Measurements from ENCODE around the gene ERAS. TPM values are rescaled to one million over a fixed set of nuclear protein-coding genes. Genes with fewer than 3 reads are reported as not detected.

ERAS gene
- total RNA-seq, 1 experiment from 2014 or later = not detected

DNA sequence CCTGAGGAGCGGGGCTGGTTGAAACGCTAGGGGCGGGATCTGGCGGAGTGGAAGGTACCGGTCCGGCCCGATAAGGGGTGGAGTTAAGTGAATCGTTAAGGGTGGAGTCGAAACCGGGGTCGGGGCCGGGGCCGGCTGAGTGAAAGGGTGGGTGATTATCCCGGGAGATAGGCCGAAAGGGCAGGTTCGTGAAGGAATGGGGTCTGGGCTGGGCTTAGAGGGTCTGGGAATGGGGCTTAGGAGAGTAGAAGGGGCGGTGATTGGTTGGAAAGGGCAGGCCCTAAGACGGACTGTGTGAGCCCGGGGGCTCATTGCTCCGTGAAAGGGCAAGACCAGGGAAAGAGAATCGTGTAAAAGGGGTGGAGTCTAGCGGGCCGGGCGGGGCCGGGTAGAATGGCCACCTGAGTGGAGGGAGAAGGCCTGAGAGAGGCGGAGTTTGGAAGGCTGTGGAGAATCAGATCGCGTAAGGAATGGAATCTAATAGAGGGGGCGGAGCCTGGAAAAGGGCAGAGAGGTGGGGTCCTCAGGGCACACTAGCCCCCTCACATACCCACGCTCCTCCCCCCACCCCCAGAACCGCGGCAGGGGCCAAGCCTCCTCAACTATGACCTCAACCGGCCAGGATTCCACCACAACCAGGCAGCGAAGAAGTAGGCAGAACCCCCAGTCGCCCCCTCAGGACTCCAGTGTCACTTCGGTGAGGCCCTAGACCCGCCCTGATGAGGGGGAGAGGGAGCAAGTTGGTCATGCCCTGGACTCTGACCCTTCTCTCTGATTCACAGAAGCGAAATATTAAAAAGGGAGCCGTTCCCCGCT, 24.0 kb upstream of the ERAS start:
- ChIA-PET RAD21 (ENCODE audit: low non-redundant PET in 1 of 2, low total read pairs in 2 of 2, uncharacterized antibody in 2 of 2, unreplicated experiment in 2 of 2) (no interaction called here), CTCF (no interaction called here), POLR2A (interaction anchor here (0.6 to 2.2 kb wide), 5 partner anchors 65 to 434 kb away, joined by 3 to 7 read pairs (median 4); partner anchors contain the start of genes GRIPAP1, PQBP1, SUV39H1 and TIMM17B)
- Histone ChIP-seq H3K4me1 (ENCODE audit: control insufficient read depth in 1 of 2, insufficient read depth in 2 of 2, low read length in 2 of 2) (peaks cover 9 to 14% of the 10 kb centered on the region in 2 experiments; a peak in 2 of 4 replicates), H3K4me3 (replicated peaks in 1 of 2; ENCODE audit: low read depth in 1 of 2, low read length in 2 of 2) (peak overlapping the region; percentile 68 to 71), H3K27ac (ENCODE audit: low read depth, low read length) (peak overlapping the region; percentile 80), H3K9me2 (ENCODE audit: insufficient read depth) (no peaks in the 10 kb centered on the region), H3K4me2 (ENCODE audit: low read length) (peak overlapping the region; percentile 82), H3K79me2 (ENCODE audit: insufficient read depth, low read length) (peaks cover 2% of the 10 kb centered on the region; the same call in 1 of the 2 replicates), H2AFZ (ENCODE audit: low read depth, low read length, poor library complexity, severe bottlenecking) (no peak overlapping the region), H3K27me3 (ENCODE audit: insufficient read depth, low read length) (no peaks in the 10 kb centered on the region), H3K9ac (ENCODE audit: low read length) (peak overlapping the region; percentile 83), H3K9me3 (ENCODE audit: control insufficient read depth in 1 of 2, insufficient read depth in 1 of 2, low read depth in 1 of 2, low read length in 2 of 2) (no peaks in the 10 kb centered on the region), H3K36me3 (ENCODE audit: control insufficient read depth in 1 of 2, insufficient read depth in 2 of 2, low read length in 2 of 2) (no peaks in the 10 kb centered on the region; a peak in 2 of 4 replicates), H4K20me1 (ENCODE audit: insufficient read depth) (no peaks in the 10 kb centered on the region)
- intact Hi-C loops (cut with micrococcal nuclease) = loop anchor here (10.0 kb wide), 1 partner anchor 93 kb away; the partner anchor contains the start of genes PQBP1 and TIMM17B
- TF ChIP-seq POLR2AphosphoS5 (IDR thresholded peaks at IDR 0.05; ENCODE audit: low read depth, low read length) (peak; percentile 77; the same call in 1 of the 2 replicates), TCF7L2 (IDR thresholded peaks at IDR 0.05; ENCODE audit: borderline replicate concordance, extremely low read depth, insufficient read depth, insufficient read length) (no peak), POLR2A (IDR thresholded peaks at IDR 0.05; ENCODE audit: borderline replicate concordance, extremely low read depth, insufficient read depth, insufficient read length) (peak; percentile 47)
- DNase-seq (ENCODE audit: low read depth, low spot score) (peak; percentile 57), ATAC-seq (peak; percentile 72)
- BruUV-seq (replicated peaks) = TSS peak; percentile 68

DNA sequence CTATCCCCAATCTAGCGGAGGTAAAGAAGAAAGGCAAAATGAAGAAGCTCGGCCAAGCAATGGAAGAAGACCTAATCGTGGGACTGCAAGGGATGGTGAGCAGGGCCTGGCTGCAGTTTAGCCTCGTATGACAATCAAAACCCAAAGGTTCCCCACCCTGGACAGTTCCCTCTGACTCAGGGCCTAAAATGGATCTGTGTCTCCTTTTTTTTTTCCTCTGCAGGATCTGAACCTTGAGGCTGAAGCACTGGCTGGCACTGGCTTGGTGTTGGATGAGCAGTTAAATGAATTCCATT, 23.5 kb upstream of the ERAS start:
- Histone ChIP-seq H3K9me2 (ENCODE audit: insufficient read depth) (no peaks in the 10 kb centered on the region), H3K9ac (ENCODE audit: low read length) (peak overlapping the region; percentile 83), H3K4me3 (replicated peaks in 1 of 2; ENCODE audit: low read depth in 1 of 2, low read length in 2 of 2) (peak overlapping the region; percentile 68 to 71), H4K20me1 (ENCODE audit: insufficient read depth) (no peaks in the 10 kb centered on the region), H3K79me2 (ENCODE audit: insufficient read depth, low read length) (peaks cover 2% of the 10 kb centered on the region; the same call in 1 of the 2 replicates), H3K27ac (ENCODE audit: low read depth, low read length) (peak overlapping the region; percentile 80), H3K4me1 (ENCODE audit: control insufficient read depth in 1 of 2, insufficient read depth in 2 of 2, low read length in 2 of 2) (peaks cover 9 to 14% of the 10 kb centered on the region in 2 experiments; a peak in 2 of 4 replicates), H3K9me3 (ENCODE audit: control insufficient read depth in 1 of 2, insufficient read depth in 1 of 2, low read depth in 1 of 2, low read length in 2 of 2) (no peaks in the 10 kb centered on the region), H2AFZ (ENCODE audit: low read depth, low read length, poor library complexity, severe bottlenecking) (no peak overlapping the region), H3K36me3 (ENCODE audit: control insufficient read depth in 1 of 2, insufficient read depth in 2 of 2, low read length in 2 of 2) (no peaks in the 10 kb centered on the region; a peak in 2 of 4 replicates), H3K4me2 (ENCODE audit: low read length) (peak overlapping the region; percentile 82), H3K27me3 (ENCODE audit: insufficient read depth, low read length) (no peaks in the 10 kb centered on the region)
- CTCF ChIA-PET = no interaction called here
- no peak for TF ChIP-seq CBX3 (IDR thresholded peaks at IDR 0.05; ENCODE audit: low read depth)
- no peak for TF ChIP-seq EZH2phosphoT487 (IDR thresholded peaks at IDR 0.05; ENCODE audit: borderline replicate concordance)
- TF ChIP-seq RAD21 (IDR thresholded peaks at IDR 0.05; ENCODE audit: low read depth) = no peak
- no peak for TF ChIP-seq JUND (IDR thresholded peaks at IDR 0.05)
- TF ChIP-seq, protein P1, sequence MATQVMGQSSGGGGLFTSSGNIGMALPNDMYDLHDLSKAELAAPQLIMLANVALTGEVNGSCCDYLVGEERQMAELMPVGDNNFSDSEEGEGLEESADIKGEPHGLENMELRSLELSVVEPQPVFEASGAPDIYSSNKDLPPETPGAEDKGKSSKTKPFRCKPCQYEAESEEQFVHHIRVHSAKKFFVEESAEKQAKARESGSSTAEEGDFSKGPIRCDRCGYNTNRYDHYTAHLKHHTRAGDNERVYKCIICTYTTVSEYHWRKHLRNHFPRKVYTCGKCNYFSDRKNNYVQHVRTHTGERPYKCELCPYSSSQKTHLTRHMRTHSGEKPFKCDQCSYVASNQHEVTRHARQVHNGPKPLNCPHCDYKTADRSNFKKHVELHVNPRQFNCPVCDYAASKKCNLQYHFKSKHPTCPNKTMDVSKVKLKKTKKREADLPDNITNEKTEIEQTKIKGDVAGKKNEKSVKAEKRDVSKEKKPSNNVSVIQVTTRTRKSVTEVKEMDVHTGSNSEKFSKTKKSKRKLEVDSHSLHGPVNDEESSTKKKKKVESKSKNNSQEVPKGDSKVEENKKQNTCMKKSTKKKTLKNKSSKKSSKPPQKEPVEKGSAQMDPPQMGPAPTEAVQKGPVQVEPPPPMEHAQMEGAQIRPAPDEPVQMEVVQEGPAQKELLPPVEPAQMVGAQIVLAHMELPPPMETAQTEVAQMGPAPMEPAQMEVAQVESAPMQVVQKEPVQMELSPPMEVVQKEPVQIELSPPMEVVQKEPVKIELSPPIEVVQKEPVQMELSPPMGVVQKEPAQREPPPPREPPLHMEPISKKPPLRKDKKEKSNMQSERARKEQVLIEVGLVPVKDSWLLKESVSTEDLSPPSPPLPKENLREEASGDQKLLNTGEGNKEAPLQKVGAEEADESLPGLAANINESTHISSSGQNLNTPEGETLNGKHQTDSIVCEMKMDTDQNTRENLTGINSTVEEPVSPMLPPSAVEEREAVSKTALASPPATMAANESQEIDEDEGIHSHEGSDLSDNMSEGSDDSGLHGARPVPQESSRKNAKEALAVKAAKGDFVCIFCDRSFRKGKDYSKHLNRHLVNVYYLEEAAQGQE (IDR thresholded peaks at IDR 0.05; ENCODE audit: low read depth) = no peak
- TF ChIP-seq SIN3A (IDR thresholded peaks at IDR 0.05; ENCODE audit: low read depth) = no peak
- TF ChIP-seq, protein P2, sequence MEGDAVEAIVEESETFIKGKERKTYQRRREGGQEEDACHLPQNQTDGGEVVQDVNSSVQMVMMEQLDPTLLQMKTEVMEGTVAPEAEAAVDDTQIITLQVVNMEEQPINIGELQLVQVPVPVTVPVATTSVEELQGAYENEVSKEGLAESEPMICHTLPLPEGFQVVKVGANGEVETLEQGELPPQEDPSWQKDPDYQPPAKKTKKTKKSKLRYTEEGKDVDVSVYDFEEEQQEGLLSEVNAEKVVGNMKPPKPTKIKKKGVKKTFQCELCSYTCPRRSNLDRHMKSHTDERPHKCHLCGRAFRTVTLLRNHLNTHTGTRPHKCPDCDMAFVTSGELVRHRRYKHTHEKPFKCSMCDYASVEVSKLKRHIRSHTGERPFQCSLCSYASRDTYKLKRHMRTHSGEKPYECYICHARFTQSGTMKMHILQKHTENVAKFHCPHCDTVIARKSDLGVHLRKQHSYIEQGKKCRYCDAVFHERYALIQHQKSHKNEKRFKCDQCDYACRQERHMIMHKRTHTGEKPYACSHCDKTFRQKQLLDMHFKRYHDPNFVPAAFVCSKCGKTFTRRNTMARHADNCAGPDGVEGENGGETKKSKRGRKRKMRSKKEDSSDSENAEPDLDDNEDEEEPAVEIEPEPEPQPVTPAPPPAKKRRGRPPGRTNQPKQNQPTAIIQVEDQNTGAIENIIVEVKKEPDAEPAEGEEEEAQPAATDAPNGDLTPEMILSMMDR (IDR thresholded peaks at IDR 0.05 in 2 of 3, conservative IDR thresholded peaks at IDR 0.05 in 1 of 3; ENCODE audit: borderline replicate concordance in 1 of 3, insufficient read depth in 1 of 3, low read depth in 2 of 3, low read length in 2 of 3) = no peak
- no peak for TF ChIP-seq EZH2 (IDR thresholded peaks at IDR 0.05)
- TF ChIP-seq POLR2AphosphoS5 (IDR thresholded peaks at IDR 0.05; ENCODE audit: low read depth, low read length) = no peak
- TF ChIP-seq ZFX (IDR thresholded peaks at IDR 0.05) = no peak
- TF ChIP-seq SRF (IDR thresholded peaks at IDR 0.05; ENCODE audit: low read depth) = no peak
- TF ChIP-seq, protein P3, sequence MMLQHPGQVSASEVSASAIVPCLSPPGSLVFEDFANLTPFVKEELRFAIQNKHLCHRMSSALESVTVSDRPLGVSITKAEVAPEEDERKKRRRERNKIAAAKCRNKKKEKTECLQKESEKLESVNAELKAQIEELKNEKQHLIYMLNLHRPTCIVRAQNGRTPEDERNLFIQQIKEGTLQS (IDR thresholded peaks at IDR 0.05) = no peak
- no TSS peak for BruUV-seq (replicated peaks)
- no peak for ATAC-seq
- RAD21 ChIA-PET (ENCODE audit: low non-redundant PET in 1 of 2, low total read pairs in 2 of 2, uncharacterized antibody in 2 of 2, unreplicated experiment in 2 of 2) = no interaction called here
- no peak for DNase-seq (ENCODE audit: low read depth, low spot score)
- intact Hi-C loops (cut with micrococcal nuclease) = loop anchor here (10.0 kb wide), 1 partner anchor 92 kb away; the partner anchor contains the start of genes PQBP1 and TIMM17B
- POLR2A ChIA-PET = interaction anchor here (2.2 kb wide), 1 partner anchor 66 kb away, joined by 6 read pairs; no protein-coding TSS in a partner anchor

Data from HCT116 (cell line).